Stimulated activated CD4-positive, alpha-beta T cell treated with anti-CD3 and anti-CD28 coated beads, Interleukin-2, amount 100 ng/mL, for 24 hours (primary cell): Measurements from ENCODE around the gene PIK3R2.

Experiments
- DNase-seq, 2 donors: peaks; one replicate each; pipeline ENCODE4 v3.0.0-alpha.2; 2020

The PIK3R2 gene

DNA sequence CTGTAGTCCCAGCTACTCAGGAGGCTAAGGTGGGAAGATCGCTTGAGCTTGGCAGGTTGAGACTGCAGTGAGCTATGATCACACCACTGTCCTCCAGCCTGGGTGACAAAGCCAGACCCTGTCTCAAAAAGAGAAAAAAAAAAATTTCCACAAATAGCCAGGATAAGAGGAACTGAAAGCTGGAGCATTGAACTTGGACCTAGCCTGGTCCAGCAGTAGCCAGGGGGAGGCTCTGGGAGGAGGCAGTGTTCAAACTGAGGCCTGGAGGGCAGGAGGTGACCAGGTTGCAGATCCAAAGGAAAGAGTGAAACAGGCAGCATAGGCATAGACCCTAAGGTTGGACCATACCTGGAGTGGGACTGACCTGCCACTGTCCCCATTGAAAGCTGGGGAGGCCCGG is 26.9 kb upstream of the PIK3R2 start:
- DNase-seq = no peak

DNA sequence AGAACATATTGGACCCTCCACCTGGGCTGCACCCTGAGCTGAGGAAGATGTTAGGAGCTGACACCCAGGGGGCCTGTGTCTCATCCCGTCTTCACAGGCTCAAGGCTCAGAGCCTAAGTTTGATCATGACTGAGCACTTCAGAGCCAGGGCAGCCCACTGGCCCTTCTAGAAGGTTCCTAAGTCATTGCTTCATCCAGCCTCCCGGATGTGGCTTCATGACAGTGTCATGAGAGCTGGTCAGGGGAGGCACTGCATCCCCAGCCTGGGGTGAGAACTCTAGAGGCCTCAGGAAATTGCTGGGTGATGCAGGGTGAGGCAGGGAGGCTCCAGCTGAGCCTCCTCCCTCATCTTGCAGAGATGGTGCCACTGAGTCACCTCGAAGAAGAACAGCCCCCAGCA is 24.9 kb upstream of the PIK3R2 start:
- no peak for DNase-seq

DNA sequence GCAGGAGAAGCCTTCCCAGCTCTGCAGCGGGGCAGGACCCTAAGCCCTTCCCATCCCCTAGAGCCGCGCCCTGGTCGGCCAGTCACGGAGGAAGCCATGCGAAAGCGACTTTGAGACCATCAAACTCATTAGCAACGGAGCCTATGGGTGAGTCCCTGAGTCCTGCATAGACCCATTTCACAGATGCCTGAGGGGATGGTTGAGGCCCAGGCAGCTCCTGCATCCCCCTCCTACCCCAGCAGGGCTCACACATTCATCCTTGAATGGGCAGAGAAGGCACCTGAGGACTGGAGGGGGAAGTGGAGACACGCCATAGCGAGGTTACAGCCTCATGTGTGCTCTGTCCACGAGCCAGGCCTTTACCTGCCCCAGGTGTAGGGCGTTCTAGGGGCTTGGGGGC is 24.2 kb upstream of the PIK3R2 start:
- DNase-seq = no peak

DNA sequence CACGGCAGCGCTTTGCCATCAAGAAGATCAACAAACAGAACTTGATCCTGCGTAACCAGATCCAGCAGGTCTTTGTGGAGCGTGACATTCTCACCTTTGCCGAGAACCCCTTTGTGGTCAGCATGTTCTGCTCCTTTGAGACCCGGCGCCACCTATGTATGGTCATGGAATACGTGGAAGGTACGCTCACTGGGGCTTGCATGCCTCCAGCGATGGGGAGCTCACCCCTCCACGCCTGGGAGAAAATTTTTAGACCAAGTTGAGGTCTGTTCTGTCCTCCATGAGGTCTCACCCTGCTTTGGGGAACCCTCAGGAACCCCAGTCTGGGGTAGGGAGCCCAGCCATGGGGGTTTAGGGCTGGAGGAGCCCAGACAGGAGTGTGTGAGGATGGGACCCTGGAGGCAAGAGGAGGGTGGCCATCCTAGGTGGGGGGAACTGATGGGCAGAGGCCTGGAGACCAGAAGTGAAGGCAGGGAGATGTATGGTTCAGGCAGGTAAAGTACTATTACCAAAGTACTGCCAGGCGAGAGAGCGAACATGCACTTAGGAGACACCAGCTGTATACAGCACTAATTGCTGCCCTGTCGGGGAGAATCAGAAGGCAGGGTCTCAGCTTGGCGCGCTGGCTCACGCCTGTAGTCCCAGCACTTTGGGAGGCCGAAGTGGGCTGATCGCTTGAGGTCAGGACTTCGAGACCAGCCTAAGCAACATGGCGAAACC is 22.3 kb upstream of the PIK3R2 start:
- DNase-seq = no peak

DNA sequence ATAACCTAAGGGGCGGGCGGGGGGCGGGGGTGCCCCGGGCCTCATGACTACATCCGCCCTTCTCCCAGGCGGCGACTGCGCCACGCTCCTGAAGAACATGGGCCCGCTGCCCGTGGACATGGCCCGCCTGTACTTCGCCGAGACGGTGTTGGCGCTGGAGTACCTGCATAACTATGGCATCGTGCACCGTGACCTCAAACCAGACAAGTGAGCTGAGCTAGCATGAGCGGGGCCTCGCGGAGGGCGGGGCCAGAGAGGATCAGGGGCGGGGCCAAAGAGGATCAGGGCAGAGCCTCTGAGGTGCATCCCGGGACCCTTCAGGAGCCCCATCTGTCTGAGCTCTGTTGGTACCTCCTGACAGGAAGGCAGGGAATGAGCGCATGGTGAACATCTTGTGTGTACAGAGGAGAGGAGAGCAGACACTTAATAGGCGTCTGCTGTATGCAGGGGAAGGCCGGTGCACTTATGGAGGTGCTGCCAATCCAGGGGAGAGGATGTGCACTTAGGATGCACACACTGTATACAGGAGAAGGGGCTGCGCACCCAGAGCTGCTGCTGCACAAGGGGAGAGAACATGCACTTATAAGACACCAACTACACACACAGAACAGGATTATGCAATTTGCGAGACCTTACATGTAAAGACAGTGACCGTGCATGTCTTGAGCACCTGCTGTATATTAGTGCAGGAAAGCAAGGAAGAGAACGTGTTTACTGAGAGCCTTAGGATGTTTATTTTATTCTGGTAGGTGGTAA is 20.9 kb upstream of the PIK3R2 start:
- DNase-seq = no peak

- no peak for DNase-seq
Observed at GRCh38 chr19:18135712-18136584, 17.0 kb upstream of the PIK3R2 start.

GRCh38 chr19:18137242-18137641 is 15.7 kb upstream of the PIK3R2 start:
- DNase-seq = no peak

DNA sequence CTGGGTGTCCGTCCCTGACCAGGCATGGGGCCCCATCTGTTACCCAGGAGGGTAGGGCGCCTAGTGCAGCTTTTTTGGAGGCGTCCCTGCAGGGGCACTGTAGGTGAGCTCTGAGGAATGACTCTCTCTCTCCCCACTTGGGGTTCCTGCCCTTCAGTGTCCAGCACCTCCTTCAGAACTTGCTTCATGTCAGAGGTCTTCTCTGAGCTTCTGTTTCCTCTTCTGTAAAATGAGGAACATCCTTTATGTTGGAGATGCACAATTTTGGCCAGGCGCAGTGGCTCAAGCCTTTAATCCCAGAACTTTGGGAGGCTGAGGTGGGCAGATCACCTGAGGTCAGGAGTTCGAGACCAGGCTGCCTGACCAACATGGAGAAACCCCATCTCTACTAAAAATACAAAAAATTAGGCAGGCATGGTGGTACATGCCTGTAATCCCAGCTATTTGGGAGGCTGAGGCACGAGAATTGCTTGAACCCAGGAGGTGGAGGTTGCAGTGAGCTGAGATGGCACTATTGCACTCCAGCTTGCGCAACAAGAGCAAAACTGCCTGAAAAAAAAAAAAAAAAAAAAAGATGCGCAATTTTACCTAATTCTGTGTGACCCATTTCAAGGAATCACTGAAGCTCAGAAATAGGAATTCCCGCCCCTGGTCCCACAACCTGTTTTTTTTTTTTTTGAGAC is 15.2 kb upstream of the PIK3R2 start:
- no peak for DNase-seq

DNA sequence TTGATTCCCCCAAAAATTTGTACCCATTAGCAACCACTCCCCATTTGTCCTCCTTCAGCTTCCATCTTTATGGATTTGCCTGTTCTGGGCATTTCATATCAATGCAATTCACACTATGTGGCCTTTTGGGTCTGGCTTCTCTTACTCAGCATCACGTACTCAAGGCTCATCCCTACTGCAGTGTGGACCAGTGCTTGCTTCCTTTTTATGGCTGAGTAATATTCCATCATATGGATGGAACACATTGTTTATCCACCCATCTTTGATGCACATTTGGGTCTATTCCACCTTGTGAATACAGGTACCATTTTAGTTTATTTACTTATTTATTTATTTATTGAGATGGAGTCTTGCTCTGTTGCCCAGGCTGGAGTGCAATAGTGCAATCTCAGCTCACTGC is 12.5 kb upstream of the PIK3R2 start:
- no peak for DNase-seq

DNA sequence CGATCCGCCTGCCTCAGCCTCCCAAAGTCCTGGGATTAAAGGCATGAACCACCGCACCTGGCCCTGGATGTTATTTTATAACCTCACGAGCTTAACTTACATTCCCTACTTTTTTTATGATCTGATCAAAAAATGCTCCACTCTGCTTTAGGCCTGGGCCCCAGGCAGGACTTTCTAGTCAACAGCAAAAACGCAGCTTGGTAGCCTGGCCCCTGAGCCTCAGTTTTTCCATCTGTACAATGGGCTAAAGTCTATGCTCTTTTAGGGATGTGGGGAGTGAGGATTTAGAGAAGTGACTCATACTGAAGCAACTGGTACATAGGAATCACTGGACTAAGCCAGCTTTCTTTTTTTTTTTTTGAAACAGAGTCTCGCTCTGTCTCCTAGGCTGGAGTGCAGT is 11.9 kb upstream of the PIK3R2 start:
- no peak for DNase-seq

GRCh38 chr19:18143902-18144301 is 9.1 kb upstream of the PIK3R2 start:
- no peak for DNase-seq

DNA sequence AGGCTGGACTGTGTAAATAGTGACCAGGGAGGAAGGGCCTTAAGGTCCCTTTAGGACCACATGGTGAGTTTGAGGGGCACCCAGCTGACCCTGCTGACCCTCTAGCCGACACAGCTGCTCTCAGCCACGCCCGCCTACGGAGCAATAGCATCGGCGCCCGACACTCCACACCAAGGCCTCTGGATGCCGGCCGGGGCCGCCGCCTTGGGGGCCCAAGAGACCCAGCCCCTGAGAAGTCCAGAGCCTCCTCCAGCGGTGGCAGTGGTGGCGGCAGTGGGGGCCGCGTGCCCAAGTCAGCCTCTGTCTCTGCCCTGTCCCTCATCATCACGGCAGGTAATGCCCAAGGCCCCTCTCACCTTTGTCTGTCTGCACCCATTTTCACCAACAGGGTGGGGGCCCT is 8.6 kb upstream of the PIK3R2 start:
- DNase-seq = no peak

DNA sequence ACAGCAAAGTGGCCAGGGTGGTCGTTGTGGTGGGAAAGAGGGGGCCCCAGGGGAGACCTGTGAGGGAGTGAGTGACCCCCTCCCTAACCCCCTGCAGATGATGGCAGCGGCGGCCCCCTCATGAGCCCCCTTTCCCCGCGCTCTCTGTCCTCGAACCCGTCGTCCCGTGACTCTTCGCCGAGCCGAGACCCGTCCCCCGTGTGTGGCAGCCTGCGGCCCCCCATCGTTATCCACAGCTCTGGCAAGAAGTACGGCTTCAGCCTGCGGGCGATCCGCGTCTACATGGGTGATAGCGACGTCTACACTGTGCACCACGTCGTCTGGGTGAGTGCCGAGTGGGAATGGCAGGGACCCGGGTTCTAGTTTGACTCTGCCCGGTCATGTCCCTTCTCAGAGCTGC is 8.1 kb upstream of the PIK3R2 start:
- DNase-seq = no peak

DNA sequence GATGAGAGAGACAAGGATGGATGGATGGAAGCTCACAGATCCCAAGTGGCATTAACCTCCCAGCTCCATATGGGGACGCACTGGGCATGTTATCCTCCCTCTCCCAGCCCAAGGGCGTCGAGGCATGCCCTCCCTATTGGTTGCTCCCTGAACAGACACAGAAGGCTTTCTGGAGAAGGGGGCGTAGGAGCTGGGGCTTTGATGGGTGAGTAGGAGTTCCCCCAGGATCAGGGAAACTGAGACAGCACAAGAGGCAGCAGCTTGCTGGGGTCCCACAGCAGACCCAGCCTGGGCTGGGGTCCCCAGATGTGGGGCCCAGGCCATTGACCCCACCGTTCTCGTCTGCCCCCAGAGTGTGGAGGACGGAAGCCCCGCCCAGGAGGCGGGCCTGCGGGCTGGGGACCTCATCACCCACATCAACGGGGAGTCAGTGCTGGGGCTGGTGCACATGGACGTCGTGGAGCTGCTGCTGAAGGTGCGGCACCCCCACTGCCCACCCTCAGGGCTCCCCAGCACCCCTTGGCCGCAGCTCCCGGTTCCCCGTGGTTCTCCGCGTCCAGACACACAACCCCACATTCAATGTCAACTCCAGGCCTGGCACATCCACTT is 7.5 kb upstream of the PIK3R2 start:
- DNase-seq = no peak

DNA sequence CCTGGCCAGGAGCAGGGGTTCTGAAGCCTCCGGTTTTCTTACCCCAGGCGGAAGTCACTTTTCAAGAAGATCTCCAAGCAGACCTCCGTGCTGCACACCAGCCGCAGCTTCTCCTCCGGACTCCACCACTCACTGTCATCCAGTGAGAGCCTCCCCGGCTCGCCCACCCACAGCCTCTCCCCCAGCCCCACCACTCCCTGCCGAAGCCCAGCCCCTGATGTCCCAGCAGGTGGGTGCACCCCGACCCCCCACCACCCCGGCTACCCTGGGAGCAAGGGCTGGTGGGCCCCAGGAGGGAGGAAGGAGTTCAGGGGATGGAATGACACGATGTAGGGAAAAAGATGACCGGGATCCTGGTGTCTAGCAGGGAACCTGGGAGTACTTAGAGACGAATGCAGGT is 5.6 kb upstream of the PIK3R2 start:
- DNase-seq = no peak

GRCh38 chr19:18149596-18149975 is 3.4 kb upstream of the PIK3R2 start:
- DNase-seq = no peak

DNA sequence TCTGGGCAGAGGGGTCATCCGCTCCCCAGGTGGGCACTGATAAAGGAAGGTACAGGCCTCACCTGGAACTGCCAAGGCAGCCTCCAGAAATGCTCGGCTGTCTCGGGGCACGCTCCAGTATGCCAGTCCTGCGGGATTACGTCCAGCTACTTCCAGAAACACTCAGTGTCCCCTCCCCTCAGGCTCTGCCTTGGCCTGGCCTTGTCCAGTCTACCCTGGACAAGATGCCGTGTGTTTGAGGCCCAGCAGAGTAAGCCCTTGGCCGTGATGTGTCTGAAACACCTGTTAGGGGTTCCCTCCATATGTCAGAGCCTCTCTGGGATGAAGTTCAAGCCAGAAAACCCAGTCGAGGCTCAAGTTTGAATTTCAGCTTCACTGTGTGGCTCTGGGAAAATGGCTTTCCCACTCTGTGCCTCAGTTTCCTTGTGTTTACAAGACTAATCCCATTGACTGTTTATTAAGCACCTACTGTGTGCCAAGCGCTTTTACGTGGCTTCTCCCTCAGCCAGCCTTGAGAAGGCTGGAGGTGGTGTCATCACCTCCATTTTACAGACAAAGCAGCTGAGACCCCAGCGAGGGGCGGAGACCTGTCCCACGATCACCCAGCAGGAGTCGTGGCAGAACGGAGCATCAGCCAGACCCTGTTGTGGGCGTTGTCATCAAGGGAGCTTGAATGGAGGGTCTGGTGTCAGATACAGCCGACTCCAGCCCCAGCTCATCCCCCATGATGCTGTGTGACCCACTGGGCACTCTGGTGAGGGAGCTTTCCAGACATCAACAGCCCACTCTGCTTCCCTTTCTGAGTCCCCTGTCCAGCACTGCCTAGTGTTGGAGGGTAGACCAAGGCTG is 2.0 kb upstream of the PIK3R2 start:
- DNase-seq = no peak

GRCh38 chr19:18152442-18152816 is 534 bp upstream of the PIK3R2 start:
- peak; percentile 98 to 99 for DNase-seq

GRCh38 chr19:18153556-18154134 is 682 bp downstream of the PIK3R2 start:
- peak; percentile 43 to 50 for DNase-seq

DNA sequence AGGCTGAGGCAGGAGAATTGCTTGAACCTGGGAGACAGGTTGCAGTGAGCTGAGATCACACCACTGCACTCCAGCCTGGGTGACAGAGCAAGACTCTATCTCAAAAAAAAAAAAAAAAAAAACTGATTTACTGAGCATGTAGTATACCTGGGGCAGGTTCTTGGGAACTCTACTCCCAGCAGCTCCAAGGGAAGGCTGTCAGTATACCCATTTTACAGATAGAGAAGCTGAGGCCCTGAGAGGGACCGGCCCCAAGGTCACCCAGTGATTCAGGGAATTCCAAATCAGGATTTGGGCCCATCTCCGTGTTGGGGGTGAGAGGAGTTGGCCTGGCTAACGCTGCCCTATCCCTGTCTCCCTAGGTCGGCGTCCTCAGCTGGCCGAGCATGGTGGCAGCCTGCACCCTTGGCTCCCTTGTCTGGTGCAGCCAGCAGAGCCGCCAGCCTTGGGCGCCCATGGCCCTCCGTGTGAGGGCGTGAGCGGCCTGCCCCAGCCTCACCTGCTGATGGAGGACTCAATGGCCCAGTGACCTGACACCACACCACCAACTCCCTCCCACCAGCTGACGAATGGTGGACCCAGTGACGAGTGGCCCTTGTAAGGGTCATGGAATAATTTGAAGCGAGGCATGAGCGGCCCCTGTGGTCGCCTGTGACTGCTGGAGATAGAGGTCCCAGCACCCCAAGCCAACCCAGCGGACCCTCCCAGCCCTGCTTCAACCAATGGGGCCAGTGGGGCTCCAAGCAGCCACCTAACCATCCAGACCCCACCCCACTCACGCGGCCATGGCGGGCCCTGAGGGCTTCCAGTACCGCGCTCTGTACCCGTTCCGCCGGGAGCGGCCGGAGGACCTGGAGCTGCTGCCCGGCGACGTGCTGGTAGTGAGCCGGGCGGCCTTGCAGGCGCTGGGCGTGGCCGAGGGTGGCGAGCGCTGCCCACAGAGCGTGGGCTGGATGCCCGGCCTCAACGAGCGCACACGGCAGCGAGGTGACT is 2.4 kb downstream of the PIK3R2 start:
- DNase-seq = no peak
